Measurements from ENCODE around the gene RASSF10.

RASSF10 gene

GRCh38 chr11:12995188-12995587 lies 13.9 kb upstream of the RASSF10 start:
- no peak for DNase-seq

DNA sequence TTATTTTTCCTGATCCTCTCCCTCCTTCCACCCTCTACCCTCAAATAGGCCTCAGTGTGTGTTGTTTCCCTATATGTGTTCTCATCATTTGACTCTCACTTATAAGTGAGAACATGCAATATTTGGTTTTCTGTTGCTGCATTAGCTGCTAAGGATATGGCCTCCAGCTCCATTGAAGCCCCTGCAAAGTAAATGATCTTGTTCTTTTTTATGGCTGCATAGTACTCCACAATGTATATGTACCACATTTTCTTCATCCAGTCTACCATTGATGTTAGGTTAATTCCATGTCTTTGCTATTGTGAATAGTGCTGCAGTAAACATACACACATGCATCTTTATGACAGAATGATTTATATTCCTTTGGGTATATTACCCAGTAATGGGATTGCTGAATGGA lies 13.3 kb upstream of the RASSF10 start:
- DNase-seq = no peak

GRCh38 chr11:12997168-12997567 lies 11.9 kb upstream of the RASSF10 start:
- DNase-seq = no peak

DNA sequence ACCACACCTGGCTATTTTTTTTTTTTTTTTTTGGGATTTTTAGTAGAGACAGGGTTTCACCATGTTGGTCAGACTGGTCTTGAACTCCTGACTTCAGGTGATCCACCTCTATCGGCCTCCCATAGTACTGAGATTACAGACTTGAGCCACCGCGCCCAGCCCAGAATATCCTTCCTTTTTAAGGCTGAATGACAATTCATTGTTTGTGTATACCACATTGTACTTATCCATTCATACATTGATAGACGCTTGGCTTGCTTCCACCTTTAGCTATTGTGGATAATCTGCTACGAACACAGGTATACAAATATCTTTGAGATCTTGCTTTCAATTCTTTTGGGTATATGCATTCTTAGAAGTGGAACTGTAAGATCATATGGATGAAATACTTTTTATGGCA lies 10.8 kb upstream of the RASSF10 start:
- DNase-seq = no peak

GRCh38 chr11:12999597-12999996 lies 9.5 kb upstream of the RASSF10 start:
- no peak for DNase-seq

GRCh38 chr11:13000116-13000515 lies 9.0 kb upstream of the RASSF10 start:
- DNase-seq = no peak

- no peak for DNase-seq
These were observed 8.4 kb upstream of the RASSF10 start for GRCh38 chr11:13000721-13001120.

DNA sequence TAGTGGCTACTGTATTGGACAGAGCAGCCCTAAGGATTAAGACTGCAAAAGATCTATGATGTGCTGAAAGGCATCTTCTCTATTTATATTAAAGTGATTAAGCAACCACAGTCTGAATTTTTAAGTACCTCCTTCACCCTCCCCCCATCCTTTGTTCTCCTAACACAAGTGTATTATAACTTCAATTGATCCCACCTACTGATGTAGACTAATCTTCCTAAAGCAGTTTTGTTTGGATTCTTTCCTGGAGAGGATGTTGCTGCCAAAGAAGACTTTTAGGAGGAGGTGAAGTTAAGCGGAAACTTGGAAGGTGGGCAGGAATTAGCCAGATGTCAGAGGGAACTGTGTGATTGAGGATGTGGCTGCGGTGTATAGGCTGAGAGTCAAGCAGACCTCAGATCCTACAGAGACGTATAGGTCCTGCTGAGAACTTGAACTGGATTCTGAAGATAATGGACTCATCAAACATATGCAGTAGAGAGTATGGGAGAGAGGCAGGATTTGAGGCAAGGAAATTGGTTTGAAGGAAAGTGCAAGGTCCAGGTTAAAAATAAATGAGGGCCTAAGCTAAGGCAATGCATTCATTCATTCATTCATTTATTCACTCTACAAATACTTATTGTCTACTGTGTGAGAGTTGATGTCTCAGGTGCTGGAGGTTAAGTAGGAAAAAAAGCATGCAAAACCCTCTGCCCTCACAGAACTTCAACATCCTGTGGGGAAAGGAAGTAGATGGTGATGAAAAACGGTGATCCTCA lies 5.2 kb upstream of the RASSF10 start:
- DNase-seq = no peak

DNA sequence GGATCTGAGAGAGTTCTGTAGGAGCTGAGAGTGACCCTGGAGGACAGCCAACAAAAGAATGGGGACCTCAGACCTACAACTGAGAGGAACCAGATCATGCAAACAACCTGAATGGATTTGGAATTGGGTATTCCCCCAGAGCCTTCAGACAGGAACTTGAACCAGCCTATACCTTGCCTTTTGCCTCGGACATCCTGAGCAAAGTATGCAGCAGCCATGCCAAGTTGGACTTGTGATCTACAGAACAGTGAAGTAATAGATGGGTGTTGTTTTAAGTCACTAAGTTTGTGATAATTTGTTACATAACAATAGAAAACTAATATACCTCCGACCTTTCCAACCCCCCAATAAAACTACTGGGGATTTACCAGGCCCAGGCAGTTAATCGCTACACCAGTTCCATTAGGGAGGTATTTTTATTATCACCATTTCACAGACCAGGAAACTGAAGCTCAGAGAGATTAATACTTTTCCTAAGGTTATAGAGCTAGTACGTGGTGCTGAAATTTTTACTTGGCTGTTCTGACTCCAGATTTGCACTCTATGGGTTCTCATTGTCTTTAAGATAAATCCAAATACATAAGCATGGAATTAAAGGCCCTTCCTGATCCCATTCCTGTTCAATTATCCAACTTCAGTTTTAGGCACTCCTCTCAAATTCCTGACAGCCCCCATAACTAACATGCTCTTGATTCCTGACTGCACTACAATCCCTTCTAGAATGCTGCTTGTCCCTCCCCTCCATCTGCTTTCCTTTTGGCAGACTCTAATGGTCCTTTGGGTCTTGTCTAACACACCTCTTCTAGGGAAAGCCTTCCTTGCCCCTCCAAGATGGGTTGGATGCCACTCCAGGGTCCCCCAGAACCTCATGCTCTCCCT lies 1.7 kb upstream of the RASSF10 start:
- DNase-seq = no peak

DNA sequence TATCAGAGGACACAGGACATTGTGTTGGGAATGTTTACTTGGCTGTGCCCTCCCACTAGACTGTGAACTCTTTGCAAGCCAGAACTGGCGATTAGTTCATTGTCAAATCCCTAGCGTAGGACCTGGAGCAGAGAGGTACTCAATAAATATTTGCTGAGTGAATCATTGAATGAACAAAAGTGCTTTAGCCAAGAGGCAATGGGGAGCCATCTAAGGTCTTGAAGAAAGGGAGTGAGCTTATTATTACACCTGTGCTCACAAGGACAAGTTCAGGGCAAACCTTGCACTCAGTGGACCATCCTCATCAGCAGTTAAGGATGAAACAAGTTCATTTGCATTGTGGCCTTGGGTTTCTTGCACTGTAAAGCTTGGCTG lies 1.1 kb upstream of the RASSF10 start:
- DNase-seq = no peak

DNA sequence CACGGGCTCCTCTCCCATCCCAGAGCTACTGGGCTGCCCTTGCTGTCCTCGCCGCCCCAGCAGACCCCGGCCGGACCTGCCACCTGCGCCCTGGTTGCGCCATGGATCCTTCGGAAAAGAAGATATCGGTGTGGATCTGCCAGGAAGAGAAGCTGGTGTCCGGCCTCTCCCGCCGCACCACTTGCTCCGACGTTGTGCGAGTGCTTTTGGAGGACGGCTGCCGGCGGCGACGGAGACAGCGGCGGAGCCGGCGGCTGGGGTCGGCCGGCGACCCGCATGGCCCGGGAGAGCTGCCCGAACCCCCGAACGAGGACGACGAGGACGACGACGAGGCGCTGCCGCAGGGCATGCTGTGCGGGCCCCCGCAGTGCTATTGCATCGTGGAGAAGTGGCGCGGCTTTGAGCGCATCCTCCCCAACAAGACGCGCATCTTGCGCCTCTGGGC lies 382 bp downstream of the RASSF10 start:
- no peak for DNase-seq

- DNase-seq = no peak
These were observed 1.0 kb downstream of the RASSF10 start for GRCh38 chr11:13009921-13010748.

GRCh38 chr11:13010749-13011465 lies 1.8 kb downstream of the RASSF10 start:
- DNase-seq = no peak

DNA sequence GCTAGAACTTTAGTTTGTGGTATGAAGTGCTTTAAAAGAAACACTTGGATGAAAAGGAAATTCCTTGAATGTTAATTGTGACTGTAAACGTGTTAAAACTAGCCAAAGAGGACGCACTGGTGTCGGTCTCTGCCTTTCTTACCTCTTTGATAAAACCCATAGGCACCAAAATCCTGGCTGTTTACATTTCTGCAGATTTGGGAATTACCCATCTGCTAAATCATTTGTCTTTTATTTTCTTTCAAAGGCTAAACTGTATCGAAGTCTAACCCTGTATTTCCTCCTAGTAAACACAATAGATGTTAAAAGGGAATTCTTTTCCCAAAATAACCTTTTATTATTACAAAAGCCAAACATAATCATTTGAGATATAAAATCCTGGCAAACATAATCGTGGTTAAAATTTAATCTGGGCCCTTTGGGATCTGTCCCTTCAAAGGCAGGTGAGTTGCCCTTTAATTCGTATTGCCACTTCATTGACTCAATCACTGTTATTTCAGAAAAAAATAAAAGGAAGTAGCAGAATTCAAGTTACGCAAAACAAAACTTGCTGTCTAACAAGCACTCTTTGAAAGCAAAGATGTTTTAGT lies 2.4 kb downstream of the RASSF10 start:
- no peak for DNase-seq

GRCh38 chr11:13012056-13012661 lies 3.0 kb downstream of the RASSF10 start:
- no peak for DNase-seq

DNA sequence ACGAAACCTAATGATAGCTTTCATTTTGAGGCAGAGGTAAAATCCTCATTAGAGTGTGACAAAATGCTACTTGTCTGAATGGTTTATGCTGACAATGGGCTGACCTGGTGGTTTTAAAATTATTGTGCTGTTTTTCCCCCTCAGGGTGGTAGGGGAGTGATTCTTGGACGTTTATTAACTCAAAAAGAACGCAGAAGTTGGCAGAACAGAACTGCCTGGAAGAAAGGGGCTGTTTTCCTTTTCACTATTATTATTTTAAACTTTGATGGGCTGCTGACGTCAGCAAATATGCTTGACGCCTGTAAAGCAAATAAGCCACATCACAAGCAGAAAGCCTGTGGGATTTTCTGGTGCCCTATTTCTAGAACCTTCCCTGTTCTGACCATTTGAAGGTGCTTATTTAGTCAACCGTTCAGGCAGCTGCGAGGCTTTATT lies 4.0 kb downstream of the RASSF10 start:
- DNase-seq = no peak

DNA sequence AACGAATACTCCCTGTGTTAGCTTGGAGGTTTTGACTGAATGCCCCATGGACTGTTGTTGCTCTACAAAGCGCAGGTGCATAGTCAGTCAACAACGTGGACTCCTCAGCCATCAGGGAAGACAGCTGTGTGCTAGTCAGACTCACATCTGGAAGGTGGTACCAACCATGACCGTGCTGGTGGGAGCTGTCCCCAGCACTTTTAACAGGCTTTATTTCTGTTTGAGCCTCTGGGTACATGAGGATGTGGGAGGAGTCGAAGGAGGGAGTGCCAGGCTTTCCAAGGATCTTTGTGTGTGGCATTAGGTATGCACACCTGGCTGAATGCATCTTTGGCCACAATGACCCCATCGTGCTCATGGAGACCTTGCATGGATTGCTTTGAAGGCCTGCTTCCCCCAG lies 6.6 kb downstream of the RASSF10 start:
- DNase-seq = no peak

- no peak for DNase-seq
These were observed 7.3 kb downstream of the RASSF10 start for GRCh38 chr11:13016415-13016814.

- DNase-seq = no peak
These were observed 10.2 kb downstream of the RASSF10 start for GRCh38 chr11:13019313-13019712.

- no peak for DNase-seq
These were observed 14.3 kb downstream of the RASSF10 start for GRCh38 chr11:13023423-13023822.

GRCh38 chr11:13026722-13027121 lies 17.6 kb downstream of the RASSF10 start:
- DNase-seq = no peak

DNA sequence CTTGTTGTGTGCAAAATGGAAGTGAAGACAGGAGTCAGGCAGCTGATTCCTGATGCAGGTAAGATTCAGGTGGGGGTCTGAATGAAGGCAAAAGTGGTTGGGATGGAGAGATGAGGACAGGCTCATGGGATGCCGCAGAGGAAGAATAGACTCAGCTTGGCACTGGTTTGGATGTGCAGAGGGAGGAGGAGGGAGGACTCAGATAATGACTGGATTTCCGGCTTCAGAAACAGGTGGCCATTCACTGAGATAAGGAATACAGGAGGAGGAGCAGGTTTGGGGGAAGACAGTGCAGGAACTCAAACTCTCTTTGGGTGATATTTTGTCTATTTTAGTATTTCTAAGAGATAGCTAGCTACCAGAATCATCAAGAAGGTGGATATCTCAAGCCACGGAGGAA lies 19.2 kb downstream of the RASSF10 start:
- no peak for DNase-seq
